UCSD-AML1 (cell line): ENCODE measurements around the gene EIF4E3.

Source experiments
- DNase-seq: peaks from one replicate; lab custom pipeline; 2025; ENCODE audit not compliant: unreplicated experiment; lab: John Stamatoyannopoulos, UW

The EIF4E3 gene

GRCh38 chr3:71690341-71690841 lies 34.8 kb downstream of the EIF4E3 start:
- no peak for DNase-seq

GRCh38 chr3:71689291-71689690 lies 35.9 kb downstream of the EIF4E3 start:
- DNase-seq = no peak

- no peak for DNase-seq
These were observed 37.1 kb downstream of the EIF4E3 start for GRCh38 chr3:71688121-71688520.

GRCh38 chr3:71685686-71686085 lies 39.5 kb downstream of the EIF4E3 start:
- DNase-seq = no peak

GRCh38 chr3:71684757-71685386 lies 40.3 kb downstream of the EIF4E3 start:
- no peak for DNase-seq

- DNase-seq = no peak
These were observed 41.0 kb downstream of the EIF4E3 start for GRCh38 chr3:71684046-71684756.

- DNase-seq = peak; percentile 54
These were observed 44.0 kb downstream of the EIF4E3 start for GRCh38 chr3:71681224-71681668.

GRCh38 chr3:71680603-71681002 lies 44.6 kb downstream of the EIF4E3 start:
- DNase-seq = no peak

- DNase-seq = no peak
These were observed 48.3 kb downstream of the EIF4E3 start for GRCh38 chr3:71676931-71677330.

GRCh38 chr3:71673486-71673885 lies 51.7 kb downstream of the EIF4E3 start:
- no peak for DNase-seq

GRCh38 chr3:71672807-71673206 lies 52.4 kb downstream of the EIF4E3 start:
- no peak for DNase-seq

- no peak for DNase-seq
These were observed 52.9 kb downstream of the EIF4E3 start for GRCh38 chr3:71672340-71672739.

GRCh38 chr3:71671216-71671845 lies 53.9 kb downstream of the EIF4E3 start:
- DNase-seq = no peak

- DNase-seq = no peak
These were observed 62.6 kb downstream of the EIF4E3 start for GRCh38 chr3:71662568-71662967.

GRCh38 chr3:71662056-71662455 lies 63.1 kb downstream of the EIF4E3 start:
- no peak for DNase-seq

- no peak for DNase-seq
These were observed 65.2 kb downstream of the EIF4E3 start for GRCh38 chr3:71659864-71660591.

GRCh38 chr3:71657831-71658530 lies 67.2 kb downstream of the EIF4E3 start:
- no peak for DNase-seq

GRCh38 chr3:71655061-71655460 lies 70.1 kb downstream of the EIF4E3 start:
- no peak for DNase-seq

GRCh38 chr3:71653414-71653807 lies 71.8 kb downstream of the EIF4E3 start:
- no peak for DNase-seq

GRCh38 chr3:71652781-71653413 lies 72.3 kb downstream of the EIF4E3 start:
- peak; percentile 21 for DNase-seq
